Activated naive CD4-positive, alpha-beta T cell treated with anti-CD3 and anti-CD28 coated beads for 36 hours (primary cell): ENCODE results near the gene ANKH. TPM values are rescaled to one million over a fixed set of nuclear protein-coding genes. Genes with fewer than 3 reads are reported as not detected.

Experiments
- CTCF ChIA-PET: fragments of 350-600 bp; sonication (Branson Sonifier 250); formaldehyde crosslinking; loops from one replicate; lab custom pipeline; 2021; ENCODE audit warnings: antibody characterized with exemption; lab: Charles Lee
- DNase-seq: peaks from one replicate; pipeline ENCODE4 v3.0.0-alpha.2; 2020
- H3K27ac Mint-ChIP-seq: one replicate; pipeline ENCODE4 v1.8.0; 2021; ENCODE audit warnings: mild to moderate bottlenecking, mixed read lengths
- H3K27me3 Mint-ChIP-seq: one replicate; pipeline ENCODE4 v1.8.0; 2021; ENCODE audit warnings: low read depth, mixed read lengths
- H3K36me3 Mint-ChIP-seq: one replicate; pipeline ENCODE4 v1.8.0; 2021; ENCODE audit warnings: low read depth, mixed read lengths
- H3K4me1 Mint-ChIP-seq: one replicate; pipeline ENCODE4 v1.8.0; 2021; ENCODE audit warnings: low read depth, mixed read lengths
- H3K4me3 Mint-ChIP-seq: one replicate; pipeline ENCODE4 v1.8.0; 2021; ENCODE audit warnings: mild to moderate bottlenecking, moderate library complexity, mixed read lengths
- H3K9me3 Mint-ChIP-seq: one replicate; pipeline ENCODE4 v1.8.0; 2021; ENCODE audit warnings: mixed read lengths
- intact Hi-C: fragments of 100-400 bp; cut with micrococcal nuclease; formaldehyde crosslinking; loops from one replicate; pipeline ENCODE4 v1.15.1; 2023
- total RNA-seq, 2 experiments: library from RNA; stranded (reverse); gene quantifications; one replicate each; pipeline ENCODE4 v1.2.3, GENCODE V29; 2021

The ANKH gene
- total RNA-seq, 2 experiments from 2014 or later = 92.0 to 93.5 TPM

GRCh38 chr5:14666357-14666756, 205.2 kb downstream of the ANKH start:
- Mint-ChIP-seq H3K9me3 (peaks cover 1% of the 10 kb centered on the region), H3K4me1 (peaks cover 69% of the 10 kb centered on the region), H3K27ac (peak overlapping the region; percentile 94), H3K27me3 (no peaks in the 10 kb centered on the region), H3K36me3 (peaks cover 45% of the 10 kb centered on the region), H3K4me3 (peak overlapping the region; percentile 96)
- CTCF ChIA-PET = no interaction called here
- DNase-seq = no peak
- intact Hi-C loops = loop anchor here (1.0 to 10.0 kb wide), 3 partner anchors 9 to 1958 kb away; partner anchors contain the start of gene ZNF622

GRCh38 chr5:14665949-14666348, 205.6 kb downstream of the ANKH start:
- peak overlapping the region; percentile 96 for H3K4me3 Mint-ChIP-seq
- CTCF ChIA-PET = no interaction called here

GRCh38 chr5:14665101-14665822, 206.3 kb downstream of the ANKH start:
- H3K27ac Mint-ChIP-seq = peak overlapping the region; percentile 94
- H3K36me3 Mint-ChIP-seq = peaks cover 46% of the 10 kb centered on the region
- H3K9me3 Mint-ChIP-seq = peaks cover 1% of the 10 kb centered on the region
- H3K27me3 Mint-ChIP-seq = no peaks in the 10 kb centered on the region
- intact Hi-C loops = loop anchor here (2.0 to 10.0 kb wide), 5 partner anchors 70 to 1960 kb away; partner anchors contain the start of genes OTULINL and ZNF622
- DNase-seq = peak; percentile 30
- peaks cover 69% of the 10 kb centered on the region for H3K4me1 Mint-ChIP-seq
- peak overlapping the region; percentile 96 for H3K4me3 Mint-ChIP-seq
- CTCF ChIA-PET = no interaction called here

More at GRCh38 chr5:14665949-14666348, 205.6 kb downstream of the ANKH start:
- no peaks in the 10 kb centered on the region for H3K27me3 Mint-ChIP-seq
- DNase-seq = peak; percentile 79
- peak overlapping the region; percentile 94 for H3K27ac Mint-ChIP-seq
- H3K9me3 Mint-ChIP-seq = peaks cover 1% of the 10 kb centered on the region
- H3K4me1 Mint-ChIP-seq = peaks cover 69% of the 10 kb centered on the region
- H3K36me3 Mint-ChIP-seq = peaks cover 44% of the 10 kb centered on the region
- intact Hi-C loops = loop anchor here (1.0 to 10.0 kb wide), 6 partner anchors 9 to 1959 kb away; partner anchors contain the start of genes OTULINL and ZNF622

- peak; percentile 94 for DNase-seq
- Mint-ChIP-seq H3K4me3 (peak within 1 kb of the TSS; percentile 96), H3K9me3 (peaks cover 1% of the 10 kb centered on the region), H3K27me3 (no peaks in the 10 kb centered on the region), H3K36me3 (peaks cover 46% of the 10 kb centered on the region), H3K4me1 (peaks cover 71% of the 10 kb centered on the region), H3K27ac (peak within 1 kb of the TSS; percentile 97)
- intact Hi-C loops = loop anchor here (1.0 to 10.0 kb wide), 10 partner anchors 42 to 1960 kb away; partner anchors contain the start of genes ANKH, OTULINL, TRIO and ZNF622
- CTCF ChIA-PET = interaction anchor here (0.9 kb wide), 1 partner anchor 16 kb away, joined by 3 read pairs; no protein-coding TSS in a partner anchor
Measured at GRCh38 chr5:14664270-14665100, 207.1 kb downstream of the ANKH start, which contains the start of gene OTULIN. Gene OTULIN (plus strand): TSS chr5:14664718. CDS start chr5:14664826, 108 bp downstream.

GRCh38 chr5:14663734-14664269, 207.8 kb downstream of the ANKH start:
- peak; percentile 28 for DNase-seq
- peaks cover 70% of the 10 kb centered on the region for H3K4me1 Mint-ChIP-seq
- peak overlapping the region; percentile 96 for H3K4me3 Mint-ChIP-seq
- peaks cover 1% of the 10 kb centered on the region for H3K9me3 Mint-ChIP-seq
- no peaks in the 10 kb centered on the region for H3K27me3 Mint-ChIP-seq
- CTCF ChIA-PET = interaction anchor here (0.9 kb wide), 1 partner anchor 15 kb away, joined by 3 read pairs; no protein-coding TSS in a partner anchor
- H3K27ac Mint-ChIP-seq = peak overlapping the region; percentile 97
- peaks cover 46% of the 10 kb centered on the region for H3K36me3 Mint-ChIP-seq
- intact Hi-C loops = loop anchor here (1.0 to 10.0 kb wide), 10 partner anchors 7 to 1961 kb away; partner anchors contain the start of genes ANKH, OTULINL and TRIO

GRCh38 chr5:14662721-14663260, 208.8 kb downstream of the ANKH start:
- DNase-seq = no peak
- Mint-ChIP-seq H3K4me3 (peak overlapping the region; percentile 96), H3K4me1 (peaks cover 63% of the 10 kb centered on the region), H3K36me3 (peaks cover 39% of the 10 kb centered on the region), H3K27ac (peak overlapping the region; percentile 52), H3K9me3 (peaks cover 1% of the 10 kb centered on the region), H3K27me3 (no peaks in the 10 kb centered on the region)
- intact Hi-C loops = loop anchor here (1.0 to 10.0 kb wide), 2 partner anchors 9 to 1962 kb away; no protein-coding TSS in a partner anchor
- CTCF ChIA-PET = interaction anchor here (1.9 kb wide), 1 partner anchor 14 kb away, joined by 10 read pairs; no protein-coding TSS in a partner anchor

- no peak for DNase-seq
- Mint-ChIP-seq H3K4me1 (peaks cover 65% of the 10 kb centered on the region), H3K27ac (no peak overlapping the region), H3K4me3 (no peak overlapping the region), H3K9me3 (peaks cover 1% of the 10 kb centered on the region), H3K36me3 (peaks cover 24% of the 10 kb centered on the region), H3K27me3 (no peaks in the 10 kb centered on the region)
- intact Hi-C loops = loop anchor here (10.0 kb wide), 1 partner anchor 1964 kb away; no protein-coding TSS in a partner anchor
- CTCF ChIA-PET = interaction anchor here (1.9 kb wide), 1 partner anchor 12 kb away, joined by 10 read pairs; no protein-coding TSS in a partner anchor
Measured at GRCh38 chr5:14660833-14661232, 210.7 kb downstream of the ANKH start.

- Mint-ChIP-seq H3K27me3 (no peaks in the 10 kb centered on the region), H3K36me3 (peaks cover 21% of the 10 kb centered on the region), H3K4me1 (peaks cover 72% of the 10 kb centered on the region), H3K9me3 (peaks cover 1% of the 10 kb centered on the region), H3K4me3 (no peak overlapping the region), H3K27ac (no peak overlapping the region)
- CTCF ChIA-PET = interaction anchor here (0.7 kb wide), 1 partner anchor 26 kb away, joined by 3 read pairs; no protein-coding TSS in a partner anchor
- no peak for DNase-seq
- intact Hi-C loops = loop anchor here (10.0 kb wide), 1 partner anchor 1965 kb away; no protein-coding TSS in a partner anchor
Measured at GRCh38 chr5:14659821-14660607, 211.6 kb downstream of the ANKH start.

GRCh38 chr5:14656898-14657297, 214.7 kb downstream of the ANKH start:
- intact Hi-C loops = loop anchor here (2.0 kb wide), 1 partner anchor 76 kb away; the partner anchor contains the start of gene OTULINL
- Mint-ChIP-seq H3K4me1 (peaks cover 54% of the 10 kb centered on the region), H3K4me3 (no peak overlapping the region), H3K36me3 (peaks cover 9% of the 10 kb centered on the region), H3K27me3 (peaks cover 3% of the 10 kb centered on the region), H3K9me3 (peaks cover 1% of the 10 kb centered on the region), H3K27ac (peak overlapping the region; percentile 69)
- DNase-seq = no peak
- CTCF ChIA-PET = interaction anchor here (1.0 to 2.1 kb wide), 5 partner anchors 8 to 305 kb away, joined by 3 to 15 read pairs (median 5); no protein-coding TSS in a partner anchor

GRCh38 chr5:14655146-14655741, 216.3 kb downstream of the ANKH start:
- intact Hi-C loops = no loop called here

More at GRCh38 chr5:14655146-14655741, 216.3 kb downstream of the ANKH start:
- peaks cover 6% of the 10 kb centered on the region for H3K27me3 Mint-ChIP-seq
- CTCF ChIA-PET = interaction anchor here (0.6 to 1.4 kb wide), 4 partner anchors 72 to 781 kb away, joined by 3 to 11 read pairs (median 3); no protein-coding TSS in a partner anchor
- H3K4me3 Mint-ChIP-seq = no peak overlapping the region
- DNase-seq = no peak
- H3K4me1 Mint-ChIP-seq = peaks cover 39% of the 10 kb centered on the region
- H3K27ac Mint-ChIP-seq = no peak overlapping the region
- H3K36me3 Mint-ChIP-seq = no peaks in the 10 kb centered on the region
- H3K9me3 Mint-ChIP-seq = no peaks in the 10 kb centered on the region
